Measurements from ENCODE around the gene MCOLN3.

- TF ChIP-seq EZH2 (IDR thresholded peaks at IDR 0.05; ENCODE audit: borderline replicate concordance, low read depth, low read length, poor library complexity, severe bottlenecking) (no peak), CTCF (conservative IDR thresholded peaks at IDR 0.05; ENCODE audit: low read depth, low read length) (no peak)
Observed at GRCh38 chr1:84975035-84975434, 73.3 kb downstream of the MCOLN3 start.
